H9 (cell line): ENCODE results near the gene NCKAP5. TPM values are rescaled to one million over a fixed set of nuclear protein-coding genes. Genes with fewer than 3 reads are reported as not detected.

ENCODE experiments used
- DNase-seq: peaks from one replicate; pipeline ENCODE4 v3.0.0-alpha.2; 2017
- H2AFZ ChIP-seq: one replicate; pipeline ENCODE4 v1.6.1; 2013; ENCODE audit warnings: mild to moderate bottlenecking, low read length, control low read depth, moderate library complexity
- H2AK5ac ChIP-seq: 2 replicates; pipeline ENCODE4 v1.6.1; 2013; ENCODE audit warnings: low read length, control low read depth, mixed read lengths; ENCODE audit not compliant: insufficient read length
- H2BK120ac ChIP-seq: one replicate; pipeline ENCODE4 v1.6.1; 2013; ENCODE audit warnings: low read depth, mild to moderate bottlenecking, low read length, control low read depth, inconsistent platforms; ENCODE audit not compliant: poor library complexity, severe bottlenecking
- H2BK12ac ChIP-seq: 2 replicates; pipeline ENCODE4 v1.6.1; 2013; ENCODE audit warnings: low read length, control low read depth, mixed read lengths, low read depth; ENCODE audit not compliant: insufficient read length
- H2BK15ac ChIP-seq: 2 replicates; pipeline ENCODE4 v1.6.1; 2013; ENCODE audit warnings: low read depth, low read length, control low read depth
- H2BK20ac ChIP-seq: one replicate; pipeline ENCODE4 v1.6.1; 2013; ENCODE audit warnings: low read depth, mild to moderate bottlenecking, low read length, control low read depth, inconsistent platforms; ENCODE audit not compliant: poor library complexity, severe bottlenecking
- H2BK5ac ChIP-seq: 2 replicates; pipeline ENCODE4 v1.6.1; 2013; ENCODE audit warnings: low read length, control low read depth, mixed read lengths; ENCODE audit not compliant: insufficient read length
- H3K14ac ChIP-seq: 2 replicates; pipeline ENCODE4 v1.6.1; 2013; ENCODE audit warnings: low read length, control low read depth; ENCODE audit not compliant: insufficient read depth
- H3K18ac ChIP-seq: 2 replicates; pipeline ENCODE4 v1.6.1; 2013; ENCODE audit warnings: low read depth, mild to moderate bottlenecking, mixed read lengths, low read length, control low read depth; ENCODE audit not compliant: insufficient read length
- H3K23ac ChIP-seq: 2 replicates; pipeline ENCODE4 v1.6.1; 2013; ENCODE audit warnings: low read length, control low read depth, mixed read lengths, low read depth; ENCODE audit not compliant: insufficient read length
- H3K23me2 ChIP-seq: 2 replicates; pipeline ENCODE4 v1.6.1; 2013; ENCODE audit warnings: low read depth, mild to moderate bottlenecking, mixed read lengths, low read length, control low read depth; ENCODE audit not compliant: insufficient read length, poor library complexity, severe bottlenecking
- H3K27ac ChIP-seq: 2 replicates; pipeline ENCODE4 v1.5.1; 2013; ENCODE audit warnings: low read length, control low read depth, mixed read lengths, low read depth; ENCODE audit not compliant: insufficient read length
- H3K27me3 ChIP-seq: 2 replicates; pipeline ENCODE4 v1.6.1; 2013; ENCODE audit warnings: low read length, control low read depth, inconsistent platforms; ENCODE audit not compliant: insufficient read depth
- H3K4ac ChIP-seq: 2 replicates; pipeline ENCODE4 v1.6.1; 2013; ENCODE audit warnings: low read depth, mild to moderate bottlenecking, control low read depth, inconsistent platforms, low read length, moderate library complexity
- H3K4me1 ChIP-seq: 2 replicates; pipeline ENCODE4 v1.6.1; 2013; ENCODE audit warnings: low read length, control low read depth, inconsistent platforms; ENCODE audit not compliant: insufficient read depth
- H3K4me2 ChIP-seq: 2 replicates; pipeline ENCODE4 v1.6.1; 2013; ENCODE audit warnings: low read length, control low read depth, mixed read lengths; ENCODE audit not compliant: insufficient read length, insufficient read depth
- H3K56ac ChIP-seq: 2 replicates; pipeline ENCODE4 v1.6.1; 2013; ENCODE audit warnings: low read depth, mild to moderate bottlenecking, mixed read lengths, low read length, control low read depth; ENCODE audit not compliant: insufficient read length
- H3K79me1 ChIP-seq: 2 replicates; pipeline ENCODE4 v1.6.1; 2013; ENCODE audit warnings: low read depth, mild to moderate bottlenecking, moderate library complexity, low read length, control low read depth, inconsistent platforms; ENCODE audit not compliant: insufficient read depth, poor library complexity, severe bottlenecking
- H3K79me2 ChIP-seq: 2 replicates; pipeline ENCODE4 v1.6.1; 2013; ENCODE audit warnings: low read length, control low read depth, inconsistent platforms; ENCODE audit not compliant: insufficient read depth
- H3K9ac ChIP-seq: 2 replicates; pipeline ENCODE4 v1.6.1; 2013; ENCODE audit warnings: low read length, control low read depth, mixed read lengths; ENCODE audit not compliant: insufficient read length; ENCODE audit errors: extremely low read depth
- H3K9me3 ChIP-seq: one replicate; pipeline ENCODE4 v1.6.1; 2013; ENCODE audit warnings: low read depth, low read length, inconsistent platforms; ENCODE audit not compliant: control insufficient read depth
- H3T11ph ChIP-seq: one replicate; pipeline ENCODE4 v1.6.1; 2013; ENCODE audit warnings: mild to moderate bottlenecking, low read length, control low read depth, inconsistent platforms
- H4K20me1 ChIP-seq: one replicate; pipeline ENCODE4 v1.6.1; 2013; ENCODE audit not compliant: control insufficient read depth, insufficient read length, insufficient read depth
- H4K5ac ChIP-seq: 2 replicates; pipeline ENCODE4 v1.6.1; 2013; ENCODE audit warnings: low read depth, mild to moderate bottlenecking, mixed read lengths, low read length, control low read depth; ENCODE audit not compliant: insufficient read length
- H4K8ac ChIP-seq: replicated peaks from 2 replicates; pipeline ENCODE4 v1.6.1; 2013; ENCODE audit warnings: low read length, control low read depth, mixed read lengths, low read depth; ENCODE audit not compliant: insufficient read length
- H4K91ac ChIP-seq: 2 replicates; pipeline ENCODE4 v1.6.1; 2013; ENCODE audit warnings: low read depth, mild to moderate bottlenecking, moderate library complexity, mixed read lengths, low read length, control low read depth; ENCODE audit not compliant: insufficient read length
- H3K27ac Mint-ChIP-seq, 3 experiments: 2 replicates in 2 of 3; 3 replicates in 1 of 3; pipeline ENCODE4 v1.8.0; 2020 to 2021; ENCODE audit warnings: mixed read lengths in 3 of 3, mild to moderate bottlenecking in 1 of 3, moderate library complexity in 1 of 3
- H3K27me3 Mint-ChIP-seq: 2 replicates; pipeline ENCODE4 v1.8.0; 2021; ENCODE audit warnings: low read depth, mild to moderate bottlenecking, moderate library complexity, mixed read lengths
- H3K36me3 Mint-ChIP-seq, 3 experiments: 2 replicates in 2 of 3; 3 replicates in 1 of 3; pipeline ENCODE4 v1.8.0; 2020 to 2021; ENCODE audit warnings: low read depth in 3 of 3, mixed read lengths in 3 of 3; ENCODE audit not compliant: insufficient read depth in 1 of 3
- H3K4me1 Mint-ChIP-seq, 2 experiments: 2 replicates each; pipeline ENCODE4 v1.8.0; 2020; ENCODE audit warnings: mixed read lengths in 2 of 2
- H3K4me3 Mint-ChIP-seq, 2 experiments: 2 replicates in 1 of 2; 3 replicates in 1 of 2; pipeline ENCODE4 v1.8.0; 2020 to 2021; ENCODE audit warnings: mild to moderate bottlenecking in 2 of 2, mixed read lengths in 2 of 2, moderate library complexity in 1 of 2
- H3K9me3 Mint-ChIP-seq, 2 experiments: 2 replicates in 1 of 2; 3 replicates in 1 of 2; pipeline ENCODE4 v1.8.0; 2020; ENCODE audit warnings: mild to moderate bottlenecking in 2 of 2, mixed read lengths in 2 of 2, moderate library complexity in 1 of 2
- WGBS: extraction: QIAGEN DNeasy Blood & Tissue Kit; methylation state at CpG from one replicate; pipeline ENCODE4 v1.1.7; 2013; ENCODE audit warnings: missing lambda C conversion rate, low lambda C conversion rate, mixed read lengths; ENCODE audit not compliant: insufficient read length; ENCODE audit errors: extremely low coverage; 5-methylcytosine and 5-hydroxymethylcytosine counted together
- total RNA-seq: library from RNA; stranded (reverse); gene quantifications from 2 replicates; pipeline ENCODE4 v1.2.1, GENCODE V29; 2021
- TF ChIP-seq, protein P1 (sequence below): fragments of 200-600 bp; sonication (generic); conservative IDR thresholded peaks from 3 replicates; pipeline ENCODE4 v1.8.0; 2021; ENCODE audit warnings: antibody characterized with exemption, mild to moderate bottlenecking

The NCKAP5 gene
- total RNA-seq, 1 experiment from 2014 or later: 0.26 TPM

DNA sequence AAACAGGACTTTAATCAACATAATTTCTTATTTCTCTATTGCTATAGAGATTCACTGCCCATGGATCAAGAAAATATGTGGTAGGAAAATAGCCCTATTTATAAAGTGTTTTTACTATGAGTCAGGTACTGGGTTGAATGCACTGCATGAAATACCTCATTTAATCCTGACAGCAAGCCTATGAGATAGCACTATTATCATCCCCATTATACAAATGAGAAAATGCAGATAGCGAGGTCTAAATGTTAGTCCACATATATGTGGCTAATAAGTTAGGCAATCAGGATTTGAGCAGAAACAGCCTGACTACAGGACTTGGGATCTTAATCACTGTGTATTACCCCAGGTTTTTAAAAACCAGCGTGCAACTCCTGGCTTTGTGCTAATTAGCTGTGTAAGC, 889.8 kb downstream of the NCKAP5 start:
- TF ChIP-seq, protein P1, sequence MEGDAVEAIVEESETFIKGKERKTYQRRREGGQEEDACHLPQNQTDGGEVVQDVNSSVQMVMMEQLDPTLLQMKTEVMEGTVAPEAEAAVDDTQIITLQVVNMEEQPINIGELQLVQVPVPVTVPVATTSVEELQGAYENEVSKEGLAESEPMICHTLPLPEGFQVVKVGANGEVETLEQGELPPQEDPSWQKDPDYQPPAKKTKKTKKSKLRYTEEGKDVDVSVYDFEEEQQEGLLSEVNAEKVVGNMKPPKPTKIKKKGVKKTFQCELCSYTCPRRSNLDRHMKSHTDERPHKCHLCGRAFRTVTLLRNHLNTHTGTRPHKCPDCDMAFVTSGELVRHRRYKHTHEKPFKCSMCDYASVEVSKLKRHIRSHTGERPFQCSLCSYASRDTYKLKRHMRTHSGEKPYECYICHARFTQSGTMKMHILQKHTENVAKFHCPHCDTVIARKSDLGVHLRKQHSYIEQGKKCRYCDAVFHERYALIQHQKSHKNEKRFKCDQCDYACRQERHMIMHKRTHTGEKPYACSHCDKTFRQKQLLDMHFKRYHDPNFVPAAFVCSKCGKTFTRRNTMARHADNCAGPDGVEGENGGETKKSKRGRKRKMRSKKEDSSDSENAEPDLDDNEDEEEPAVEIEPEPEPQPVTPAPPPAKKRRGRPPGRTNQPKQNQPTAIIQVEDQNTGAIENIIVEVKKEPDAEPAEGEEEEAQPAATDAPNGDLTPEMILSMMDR: no peak
- Histone ChIP-seq H2BK20ac (no peak overlapping the region), H3K9ac (no peak overlapping the region), H4K91ac (no peak overlapping the region), H3K79me2 (no peaks in the 10 kb centered on the region), H3T11ph (no peak overlapping the region), H3K18ac (no peak overlapping the region), H3K27ac (no peak overlapping the region), H3K79me1 (no peaks in the 10 kb centered on the region), H3K4me1 (no peaks in the 10 kb centered on the region), H3K9me3 (no peaks in the 10 kb centered on the region), H3K27me3 (no peaks in the 10 kb centered on the region; the same call in 1 of the 2 replicates), H3K23ac (no peak overlapping the region), H3K4ac (no peak overlapping the region), H3K14ac (no peak overlapping the region), H4K20me1 (no peaks in the 10 kb centered on the region), H2BK120ac (no peak overlapping the region), H2AFZ (no peak overlapping the region), H4K8ac (no peak overlapping the region), H3K23me2 (no peaks in the 10 kb centered on the region), H2BK15ac (no peak overlapping the region), H2BK12ac (no peak overlapping the region), H3K56ac (no peak overlapping the region), H3K4me2 (no peak overlapping the region), H2AK5ac (no peak overlapping the region), H2BK5ac (no peak overlapping the region), H4K5ac (no peak overlapping the region)
- Mint-ChIP-seq H3K9me3 (no peaks in the 10 kb centered on the region; a peak in 1 of 5 replicates), H3K27me3 (peaks cover 13% of the 10 kb centered on the region), H3K27ac (no peak overlapping the region), H3K4me3 (no peak overlapping the region), H3K36me3 (no peaks in the 10 kb centered on the region), H3K4me1 (no peaks in the 10 kb centered on the region)
- no peak for DNase-seq
- no CpG with 5 or more reads among the region's 2 CpGs for WGBS
